Left lobe of liver (tissue), 2 donors: ENCODE data around the gene XYLB. TPM values are rescaled to one million over a fixed set of nuclear protein-coding genes. Genes with fewer than 3 reads are reported as not detected.
"Not testable (repeated sequence)": the region's sequence is repeated elsewhere in the genome, so short reads cannot be mapped to it uniquely, and the experiment has no call there.

Experiments
- ATAC-seq: fragments of 200-7000 bp; cut with Tn5 transposase; one replicate; pipeline ENCODE4 v1.9.1; 2020; ENCODE audit warnings: mild to moderate bottlenecking, moderate library complexity
- DNase-seq: peaks from one replicate; pipeline ENCODE4 v3.0.0-alpha.2; 2020; ENCODE audit warnings: low spot score
- total RNA-seq: library from RNA; stranded (reverse); gene quantifications from one replicate; pipeline ENCODE4 v1.2.1, GENCODE V29; 2021
- donor health status: DM: no; HTN: no; CAD: no; lungs with moderate emphysema.
- donor health status: DM: no; HTN: yes; CAD: no.

The XYLB gene
- 45.8 TPM for total RNA-seq

DNA sequence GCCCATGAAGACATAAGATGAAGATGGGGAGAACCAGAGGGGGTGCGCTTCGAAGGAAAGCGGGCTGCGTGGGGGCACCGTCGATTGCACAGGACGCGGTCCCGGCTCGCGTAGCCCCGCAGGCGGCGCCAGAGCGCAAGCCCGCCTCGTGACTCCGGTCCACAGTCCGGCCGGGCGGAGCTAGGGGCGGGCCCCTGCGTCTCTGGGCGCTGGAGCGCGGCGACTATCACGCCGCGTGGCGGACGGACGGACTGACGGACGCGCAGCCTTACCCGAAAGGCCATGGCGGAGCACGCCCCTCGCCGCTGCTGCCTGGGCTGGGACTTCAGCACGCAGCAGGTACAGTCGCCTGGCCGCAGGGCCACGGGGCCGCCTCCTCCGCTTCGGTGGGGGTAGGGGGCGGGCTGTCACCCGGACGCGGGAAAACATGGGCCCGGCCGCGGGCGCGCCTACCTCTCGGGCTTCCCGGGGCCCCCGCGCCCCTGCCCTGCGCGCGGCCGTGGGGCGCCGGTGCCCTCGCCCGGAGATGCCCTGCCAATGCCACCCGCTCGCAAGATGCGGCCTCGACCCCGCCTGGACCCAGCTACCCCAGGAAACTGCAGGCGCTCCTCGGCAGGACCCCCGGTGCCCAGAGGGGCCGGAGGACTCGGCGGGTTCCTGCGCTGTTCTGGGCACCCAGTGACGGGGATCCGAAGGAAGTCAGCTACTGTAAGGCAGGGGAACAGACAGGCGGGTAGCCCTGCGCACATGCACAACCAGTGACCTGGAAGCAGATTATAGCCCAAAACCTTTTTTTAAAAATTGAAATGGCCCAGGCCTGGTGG lies at the start of gene XYLB:
TSS of gene XYLB (plus strand) at position 199 of the 824 bp plus-strand sequence. CDS start at position 283, 84 bp downstream.
- peak; percentile 90 for ATAC-seq
- peak; percentile 96 for DNase-seq

GRCh38 chr3:38297053-38297452 lies 49.5 kb upstream of the XYLB start:
- not testable (repeated sequence) for DNase-seq, ATAC-seq

- DNase-seq (no peak), ATAC-seq (no peak)
Observed at GRCh38 chr3:38297537-38297936, 49.0 kb upstream of the XYLB start.

GRCh38 chr3:38297947-38298711 lies 48.5 kb upstream of the XYLB start:
- no peak for DNase-seq
- peak; percentile 86 for ATAC-seq

DNA sequence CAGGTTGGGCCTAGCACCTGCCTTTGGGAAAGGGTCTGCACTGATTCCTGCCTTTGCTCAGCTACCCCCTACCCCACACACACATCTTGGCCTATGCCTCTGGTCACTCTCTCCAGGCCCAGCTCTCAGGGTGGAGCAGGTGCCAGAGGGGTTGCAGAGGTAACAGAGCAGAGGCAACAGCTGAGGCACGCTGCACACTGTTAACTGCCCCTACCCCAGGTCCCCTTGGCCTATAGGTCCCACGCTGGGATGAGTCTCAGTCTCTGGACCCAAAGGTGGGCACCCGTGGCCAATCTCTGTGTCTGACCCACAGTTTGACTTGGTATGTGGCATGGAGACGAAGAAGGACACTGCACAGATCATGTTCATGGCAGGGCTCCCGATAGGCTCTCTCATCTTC lies 39.6 kb upstream of the XYLB start:
- ATAC-seq (no peak), DNase-seq (no peak)

- DNase-seq = no peak
- no peak for ATAC-seq
Observed at GRCh38 chr3:38307599-38307998, 39.0 kb upstream of the XYLB start.

DNA sequence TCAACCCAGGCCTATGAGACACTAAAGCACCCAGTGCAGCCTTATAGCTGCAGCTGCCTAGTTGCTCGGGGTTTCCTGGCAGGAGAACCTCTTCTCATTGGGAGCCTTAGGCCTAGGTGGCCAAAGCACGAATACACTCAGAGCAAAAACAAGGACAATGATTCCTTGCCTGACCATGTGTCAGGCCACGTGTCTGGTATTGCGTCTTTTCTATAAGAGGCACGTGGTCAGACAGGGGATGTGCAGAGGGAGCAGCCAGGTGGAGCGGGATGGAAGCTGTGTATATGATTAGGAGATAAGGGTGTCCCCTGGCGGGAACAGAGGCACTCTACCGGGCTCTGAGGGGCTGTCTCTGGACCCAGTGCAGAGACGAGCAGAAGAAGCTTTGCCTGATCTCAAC lies 38.1 kb upstream of the XYLB start:
- DNase-seq (no peak), ATAC-seq (no peak)

GRCh38 chr3:38311476-38311875 lies 35.1 kb upstream of the XYLB start:
- ATAC-seq (no peak), DNase-seq (no peak)

DNA sequence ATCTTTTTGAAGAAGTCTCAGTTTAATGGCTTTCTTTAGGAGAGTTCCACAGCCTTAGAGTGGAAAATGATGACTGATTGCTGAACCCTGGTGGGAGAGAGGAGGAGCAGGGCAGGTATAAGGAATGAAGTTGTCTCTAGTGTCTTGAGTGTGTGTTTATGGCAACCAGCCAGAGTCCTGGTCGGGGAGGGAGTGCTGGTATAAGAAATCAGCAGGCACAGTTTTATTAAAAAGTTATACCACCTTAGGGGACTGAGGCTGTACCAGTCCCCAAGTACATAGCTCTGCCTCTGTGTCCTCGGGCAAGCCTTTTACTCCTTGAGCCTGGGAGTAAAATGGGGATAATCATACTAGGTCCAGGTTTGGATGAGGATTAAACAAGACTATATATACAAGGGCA lies 34.6 kb upstream of the XYLB start:
- ATAC-seq (no peak), DNase-seq (no peak)

DNA sequence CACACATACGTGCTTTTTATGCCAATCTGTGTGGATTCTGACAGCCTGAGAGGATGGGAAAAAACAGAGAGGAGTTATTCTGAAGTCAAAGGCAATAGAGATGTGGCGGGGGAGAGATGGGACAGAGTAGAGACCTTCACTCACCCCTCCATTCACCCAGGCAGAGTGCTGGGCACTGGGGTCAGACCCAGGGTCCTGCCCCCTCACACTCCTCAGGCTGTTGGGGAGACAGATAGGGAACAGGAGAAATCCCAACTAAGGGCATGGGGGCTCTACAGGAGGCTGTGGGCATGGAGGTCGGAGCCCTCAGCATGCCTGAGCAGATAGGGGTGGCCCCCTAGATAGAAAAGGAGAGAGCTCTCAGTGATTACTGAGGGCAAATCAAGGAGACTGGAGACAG lies 34.2 kb upstream of the XYLB start:
- DNase-seq = no peak
- ATAC-seq = no peak

DNA sequence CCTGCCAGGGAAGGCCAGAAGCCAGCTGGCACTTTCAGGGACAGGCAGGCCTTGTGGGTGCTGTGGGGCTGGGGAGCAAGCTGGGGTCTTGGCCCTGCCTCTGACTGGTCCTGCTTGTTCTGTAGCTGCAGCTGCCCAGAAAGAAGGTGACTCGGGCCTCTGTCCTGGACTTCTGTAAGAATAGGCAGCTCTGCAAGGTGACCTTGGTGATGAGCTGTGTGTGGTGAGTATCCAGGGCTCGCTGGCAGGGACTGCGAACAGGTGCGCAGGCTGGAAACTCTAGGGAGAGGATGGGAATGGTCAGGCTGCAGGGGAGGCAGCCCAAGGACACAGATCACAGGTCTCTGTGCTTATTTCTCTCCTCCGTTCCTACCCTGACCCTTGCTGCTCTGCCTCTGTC lies 33.3 kb upstream of the XYLB start:
- DNase-seq (no peak), ATAC-seq (no peak)

GRCh38 chr3:38313695-38314094 lies 32.9 kb upstream of the XYLB start:
- DNase-seq (no peak), ATAC-seq (no peak)

DNA sequence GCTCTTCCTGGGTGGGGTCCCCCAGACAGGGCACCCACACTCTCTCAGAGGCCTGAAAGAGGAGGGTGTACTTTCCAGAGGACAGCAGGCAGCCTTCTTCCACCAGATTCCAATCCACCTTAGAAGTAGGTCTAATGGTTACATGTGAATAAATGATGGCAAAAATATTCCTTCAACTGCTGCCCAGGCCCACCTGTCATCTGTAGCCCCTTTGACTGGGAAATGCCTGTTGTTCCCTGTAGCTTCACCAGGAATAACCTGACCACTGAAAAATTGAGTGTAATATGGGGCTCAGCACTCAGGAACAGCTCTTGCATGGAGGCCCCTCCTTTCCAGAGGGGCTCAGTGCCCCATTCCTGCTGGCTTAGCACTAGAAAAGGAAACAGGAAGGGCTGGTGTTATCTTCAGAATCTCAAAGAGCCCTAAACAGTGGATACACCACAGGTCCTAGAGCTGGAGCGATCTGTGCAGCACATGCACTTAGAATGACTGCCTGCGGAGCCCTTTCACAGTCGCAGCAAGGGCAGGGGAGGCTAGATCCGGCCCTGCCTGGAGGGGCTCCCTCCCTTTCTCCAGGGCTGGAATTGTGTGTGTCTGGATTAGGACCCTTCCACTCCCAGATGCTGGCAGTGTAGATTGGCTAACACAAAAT lies 32.3 kb upstream of the XYLB start:
- DNase-seq = no peak
- no peak for ATAC-seq

GRCh38 chr3:38314764-38315487 lies 31.7 kb upstream of the XYLB start:
- ATAC-seq (no peak), DNase-seq (no peak)

GRCh38 chr3:38315488-38316230 lies 30.9 kb upstream of the XYLB start:
- ATAC-seq = no peak
- DNase-seq = no peak

GRCh38 chr3:38316356-38317191 lies 30.0 kb upstream of the XYLB start:
- ATAC-seq (no peak), DNase-seq (no peak)

DNA sequence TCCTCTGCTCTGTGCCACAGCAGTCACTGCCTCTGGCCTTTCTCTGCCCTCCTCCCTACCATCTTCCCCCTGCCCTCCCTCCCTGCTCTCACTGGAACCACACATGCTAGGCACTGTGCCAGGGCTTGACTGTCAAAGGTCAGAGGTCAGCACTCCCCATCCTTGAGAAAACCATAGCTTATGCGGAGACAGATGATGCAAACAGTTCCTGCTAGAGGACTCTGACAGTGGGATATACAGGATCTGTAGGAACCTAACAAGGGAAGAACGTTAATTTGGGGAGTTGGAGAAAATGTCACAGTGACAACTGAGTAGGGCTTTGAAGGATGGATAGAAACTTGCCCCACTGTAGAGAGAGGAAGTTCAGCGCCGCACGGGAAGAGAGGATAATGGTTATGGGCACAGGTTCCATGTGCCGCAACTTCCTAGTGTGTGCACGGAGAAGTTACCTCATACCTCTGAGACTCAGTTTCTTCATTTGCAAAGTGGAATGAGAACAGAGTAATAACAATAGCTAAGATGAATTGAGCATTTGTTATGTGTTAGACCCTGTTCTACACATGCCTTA lies 29.3 kb upstream of the XYLB start:
- no peak for DNase-seq

DNA sequence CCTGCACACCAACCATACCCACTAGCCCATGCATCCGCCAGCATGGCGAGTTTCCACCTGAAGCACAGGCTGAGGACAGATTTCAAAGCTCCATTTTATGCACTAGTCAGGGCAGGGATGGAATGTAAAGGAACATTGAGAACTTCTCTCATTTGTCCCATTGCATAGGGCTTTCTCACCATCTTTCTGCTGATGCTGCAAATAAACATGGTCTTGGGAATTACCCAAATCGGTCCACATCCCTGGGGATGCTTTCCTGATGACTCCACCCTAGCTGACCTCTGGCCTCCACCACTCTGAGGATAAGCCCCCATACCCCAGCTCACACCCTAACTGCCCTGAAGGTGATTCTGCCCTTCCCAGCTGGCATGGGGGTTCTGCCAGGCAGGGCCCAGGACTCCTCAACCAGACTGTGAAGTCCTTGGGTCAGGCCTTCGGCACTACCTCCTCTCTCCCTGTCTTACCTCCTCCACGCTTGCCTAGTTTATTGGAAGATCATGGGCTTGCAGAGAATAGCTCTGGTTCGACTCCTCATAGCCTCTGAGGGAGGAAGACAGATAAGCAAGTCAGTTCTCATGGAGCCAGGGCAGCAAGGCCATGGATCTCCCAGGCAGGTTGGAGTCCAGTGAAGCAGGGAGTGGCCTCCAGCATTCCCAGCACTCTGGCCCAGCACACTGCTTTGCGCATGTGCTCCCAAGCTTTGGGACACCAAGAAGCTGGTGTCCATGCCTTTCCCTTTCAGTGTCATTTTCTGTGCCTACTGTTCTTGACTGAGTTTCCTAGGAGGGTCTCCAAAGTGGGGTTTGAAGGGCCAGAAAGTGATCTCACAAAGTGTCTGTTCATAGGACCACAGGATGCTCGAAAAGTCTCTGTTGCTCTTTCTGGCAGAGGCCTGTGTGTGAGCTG lies 27.6 kb upstream of the XYLB start:
- no peak for ATAC-seq
- DNase-seq = no peak

More for the DNA sequence above, 29.3 kb upstream of the XYLB start:
- no peak for ATAC-seq
